ENCODE data around the gene EIPR1.

DNA sequence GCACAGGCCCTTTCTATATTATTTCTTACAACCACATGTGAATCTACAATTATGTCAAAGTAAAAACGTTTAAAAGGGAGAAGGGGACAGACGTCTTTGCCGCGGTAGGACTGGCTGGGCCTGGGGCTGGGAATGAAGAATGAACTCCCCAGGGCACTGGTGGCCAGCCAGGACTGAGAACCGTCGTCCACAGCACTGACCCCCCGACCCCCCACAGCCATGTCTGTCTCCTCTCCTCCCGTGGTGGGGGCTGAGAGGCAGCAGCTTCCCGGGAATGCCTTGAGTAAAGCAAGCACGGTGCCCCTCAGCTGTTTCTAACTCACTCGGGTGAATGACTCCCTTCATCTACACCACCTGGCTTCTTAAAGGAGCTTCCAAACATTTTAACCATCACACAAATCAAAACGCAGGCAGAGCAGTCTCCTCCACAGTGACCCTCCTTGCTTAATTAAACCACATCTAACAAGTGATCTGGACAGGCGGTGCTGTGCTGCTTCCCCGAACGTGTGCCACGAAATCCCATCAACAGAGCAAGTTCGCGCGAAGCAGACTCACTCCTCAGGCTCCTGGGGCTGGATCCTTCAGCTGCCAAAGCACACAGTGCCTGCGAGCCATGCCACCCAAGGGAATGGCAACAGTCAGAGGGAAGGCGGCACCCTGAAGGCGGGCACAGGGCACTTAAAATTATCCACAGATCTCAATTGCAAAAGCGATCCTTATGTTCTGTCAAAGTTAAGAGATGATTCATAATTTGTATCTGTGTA, 217.7 kb downstream of the EIPR1 start:
- TF ChIP-seq ZNF274 (CRISPR knock-in tag; IDR thresholded peaks at IDR 0.05), result no peak
- no peak for TF ChIP-seq RAD21 (CRISPR knock-in tag; IDR thresholded peaks at IDR 0.05)
- TF ChIP-seq ZNF10 (CRISPR knock-in tag; IDR thresholded peaks at IDR 0.05; ENCODE audit: borderline replicate concordance, low read depth), result no peak
- TF ChIP-seq, protein P1, sequence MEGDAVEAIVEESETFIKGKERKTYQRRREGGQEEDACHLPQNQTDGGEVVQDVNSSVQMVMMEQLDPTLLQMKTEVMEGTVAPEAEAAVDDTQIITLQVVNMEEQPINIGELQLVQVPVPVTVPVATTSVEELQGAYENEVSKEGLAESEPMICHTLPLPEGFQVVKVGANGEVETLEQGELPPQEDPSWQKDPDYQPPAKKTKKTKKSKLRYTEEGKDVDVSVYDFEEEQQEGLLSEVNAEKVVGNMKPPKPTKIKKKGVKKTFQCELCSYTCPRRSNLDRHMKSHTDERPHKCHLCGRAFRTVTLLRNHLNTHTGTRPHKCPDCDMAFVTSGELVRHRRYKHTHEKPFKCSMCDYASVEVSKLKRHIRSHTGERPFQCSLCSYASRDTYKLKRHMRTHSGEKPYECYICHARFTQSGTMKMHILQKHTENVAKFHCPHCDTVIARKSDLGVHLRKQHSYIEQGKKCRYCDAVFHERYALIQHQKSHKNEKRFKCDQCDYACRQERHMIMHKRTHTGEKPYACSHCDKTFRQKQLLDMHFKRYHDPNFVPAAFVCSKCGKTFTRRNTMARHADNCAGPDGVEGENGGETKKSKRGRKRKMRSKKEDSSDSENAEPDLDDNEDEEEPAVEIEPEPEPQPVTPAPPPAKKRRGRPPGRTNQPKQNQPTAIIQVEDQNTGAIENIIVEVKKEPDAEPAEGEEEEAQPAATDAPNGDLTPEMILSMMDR (CRISPR knock-in tag; IDR thresholded peaks at IDR 0.05), result no peak
- no peak for TF ChIP-seq ZSCAN31 (CRISPR knock-in tag; IDR thresholded peaks at IDR 0.05; ENCODE audit: low read depth)
- TF ChIP-seq, protein P2, sequence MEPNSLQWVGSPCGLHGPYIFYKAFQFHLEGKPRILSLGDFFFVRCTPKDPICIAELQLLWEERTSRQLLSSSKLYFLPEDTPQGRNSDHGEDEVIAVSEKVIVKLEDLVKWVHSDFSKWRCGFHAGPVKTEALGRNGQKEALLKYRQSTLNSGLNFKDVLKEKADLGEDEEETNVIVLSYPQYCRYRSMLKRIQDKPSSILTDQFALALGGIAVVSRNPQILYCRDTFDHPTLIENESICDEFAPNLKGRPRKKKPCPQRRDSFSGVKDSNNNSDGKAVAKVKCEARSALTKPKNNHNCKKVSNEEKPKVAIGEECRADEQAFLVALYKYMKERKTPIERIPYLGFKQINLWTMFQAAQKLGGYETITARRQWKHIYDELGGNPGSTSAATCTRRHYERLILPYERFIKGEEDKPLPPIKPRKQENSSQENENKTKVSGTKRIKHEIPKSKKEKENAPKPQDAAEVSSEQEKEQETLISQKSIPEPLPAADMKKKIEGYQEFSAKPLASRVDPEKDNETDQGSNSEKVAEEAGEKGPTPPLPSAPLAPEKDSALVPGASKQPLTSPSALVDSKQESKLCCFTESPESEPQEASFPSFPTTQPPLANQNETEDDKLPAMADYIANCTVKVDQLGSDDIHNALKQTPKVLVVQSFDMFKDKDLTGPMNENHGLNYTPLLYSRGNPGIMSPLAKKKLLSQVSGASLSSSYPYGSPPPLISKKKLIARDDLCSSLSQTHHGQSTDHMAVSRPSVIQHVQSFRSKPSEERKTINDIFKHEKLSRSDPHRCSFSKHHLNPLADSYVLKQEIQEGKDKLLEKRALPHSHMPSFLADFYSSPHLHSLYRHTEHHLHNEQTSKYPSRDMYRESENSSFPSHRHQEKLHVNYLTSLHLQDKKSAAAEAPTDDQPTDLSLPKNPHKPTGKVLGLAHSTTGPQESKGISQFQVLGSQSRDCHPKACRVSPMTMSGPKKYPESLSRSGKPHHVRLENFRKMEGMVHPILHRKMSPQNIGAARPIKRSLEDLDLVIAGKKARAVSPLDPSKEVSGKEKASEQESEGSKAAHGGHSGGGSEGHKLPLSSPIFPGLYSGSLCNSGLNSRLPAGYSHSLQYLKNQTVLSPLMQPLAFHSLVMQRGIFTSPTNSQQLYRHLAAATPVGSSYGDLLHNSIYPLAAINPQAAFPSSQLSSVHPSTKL (CRISPR knock-in tag; IDR thresholded peaks at IDR 0.05), result no peak
- no peak for TF ChIP-seq ZNF136 (CRISPR knock-in tag; IDR thresholded peaks at IDR 0.05; ENCODE audit: low read depth)
- TF ChIP-seq ZNF547 (CRISPR knock-in tag; IDR thresholded peaks at IDR 0.05), result no peak
- no peak for TF ChIP-seq NR1H2 (CRISPR knock-in tag; IDR thresholded peaks at IDR 0.05; ENCODE audit: borderline replicate concordance, low read depth)
- TF ChIP-seq, protein P3, sequence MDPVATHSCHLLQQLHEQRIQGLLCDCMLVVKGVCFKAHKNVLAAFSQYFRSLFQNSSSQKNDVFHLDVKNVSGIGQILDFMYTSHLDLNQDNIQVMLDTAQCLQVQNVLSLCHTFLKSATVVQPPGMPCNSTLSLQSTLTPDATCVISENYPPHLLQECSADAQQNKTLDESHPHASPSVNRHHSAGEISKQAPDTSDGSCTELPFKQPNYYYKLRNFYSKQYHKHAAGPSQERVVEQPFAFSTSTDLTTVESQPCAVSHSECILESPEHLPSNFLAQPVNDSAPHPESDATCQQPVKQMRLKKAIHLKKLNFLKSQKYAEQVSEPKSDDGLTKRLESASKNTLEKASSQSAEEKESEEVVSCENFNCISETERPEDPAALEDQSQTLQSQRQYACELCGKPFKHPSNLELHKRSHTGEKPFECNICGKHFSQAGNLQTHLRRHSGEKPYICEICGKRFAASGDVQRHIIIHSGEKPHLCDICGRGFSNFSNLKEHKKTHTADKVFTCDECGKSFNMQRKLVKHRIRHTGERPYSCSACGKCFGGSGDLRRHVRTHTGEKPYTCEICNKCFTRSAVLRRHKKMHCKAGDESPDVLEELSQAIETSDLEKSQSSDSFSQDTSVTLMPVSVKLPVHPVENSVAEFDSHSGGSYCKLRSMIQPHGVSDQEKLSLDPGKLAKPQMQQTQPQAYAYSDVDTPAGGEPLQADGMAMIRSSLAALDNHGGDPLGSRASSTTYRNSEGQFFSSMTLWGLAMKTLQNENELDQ (CRISPR knock-in tag; IDR thresholded peaks at IDR 0.05; ENCODE audit: borderline replicate concordance), result no peak
- TF ChIP-seq FOSL2 (CRISPR knock-in tag; IDR thresholded peaks at IDR 0.05), result no peak
- TF ChIP-seq MYNN (CRISPR knock-in tag; IDR thresholded peaks at IDR 0.05; ENCODE audit: low read depth), result no peak

Measured in HepG2 (cell line).